Peyer's patch (tissue), 4 donors: ENCODE measurements around the gene METAP1D. TPM values are rescaled to one million over a fixed set of nuclear protein-coding genes. Genes with fewer than 3 reads are reported as not detected.

Source experiments
- DNase-seq, 3 donors: peaks; one replicate each; pipeline ENCODE4 v3.0.0-alpha.2; 2017 to 2019
- H3K27ac ChIP-seq, 4 donors: fragments of 200-600 bp; sonication (generic); one replicate each; pipeline ENCODE4 v1.5.1; 2016 to 2019
- H3K27me3 ChIP-seq, 2 donors: fragments of 200-600 bp; sonication (generic); one replicate each; pipeline ENCODE4 v1.5.1; 2019
- H3K36me3 ChIP-seq, 3 donors: fragments of 200-600 bp; sonication (generic); one replicate each; pipeline ENCODE4 v1.5.1; 2016 to 2019
- H3K4me1 ChIP-seq, 4 donors: fragments of 200-600 bp; sonication (generic); one replicate each; pipeline ENCODE4 v1.5.1; 2016 to 2019
- H3K4me3 ChIP-seq, 4 donors: fragments of 200-600 bp; sonication (generic); 1 replicate in 3 of 4; 2 replicates in 1 of 4; pipeline ENCODE4 v1.5.1; 2016 to 2019; ENCODE audit warnings: mild to moderate bottlenecking in 1 of 4
- H3K9me3 ChIP-seq, 4 donors: fragments of 200-600 bp; sonication (generic); one replicate each; pipeline ENCODE4 v1.5.1; 2016 to 2019; ENCODE audit warnings: mild to moderate bottlenecking in 1 of 4
- CTCF ChIP-seq, 6 experiments: fragments of 450-650 bp in 4 of 6; fragments of 200-600 bp in 2 of 6; sonication (generic) in 1 of 6; IDR thresholded peaks; one replicate each; pipeline ENCODE4 v1.5.1; 2017 to 2019; ENCODE audit warnings: antibody characterized with exemption in 6 of 6, mild to moderate bottlenecking in 3 of 6, moderate library complexity in 1 of 6
- POLR2A ChIP-seq, 2 donors: fragments of 450-650 bp; IDR thresholded peaks; one replicate each; pipeline ENCODE4 v1.5.1; 2017; ENCODE audit warnings: antibody characterized with exemption in 2 of 2, mild to moderate bottlenecking in 2 of 2, moderate library complexity in 2 of 2
- total RNA-seq, 4 donors: library from RNA; depleted of rRNA; stranded (reverse); fragments of >200 nt; gene quantifications; one replicate each; pipeline ENCODE4 v1.1.0, GENCODE V29; 2016

The METAP1D gene
- total RNA-seq, 4 donors from 2014 or later, result 3.3 to 33.0 (median 6.5) TPM

- no peaks in the 10 kb centered on the region for H3K27me3 ChIP-seq
- H3K4me1 ChIP-seq, result no peaks in the 10 kb centered on the region
- TF ChIP-seq POLR2A (IDR thresholded peaks at IDR 0.05), result no peak
- TF ChIP-seq CTCF (IDR thresholded peaks at IDR 0.05), result no peak
- no peak overlapping the region for H3K27ac ChIP-seq
- H3K9me3 ChIP-seq, result no peaks in the 10 kb centered on the region
- DNase-seq, result no peak
- H3K36me3 ChIP-seq, result no peaks in the 10 kb centered on the region
- no peak overlapping the region for H3K4me3 ChIP-seq
Observed at GRCh38 chr2:172040311-172040710, 40.6 kb downstream of the METAP1D start.

- no peak for TF ChIP-seq POLR2A (IDR thresholded peaks at IDR 0.05)
- no peak for TF ChIP-seq CTCF (IDR thresholded peaks at IDR 0.05)
- no peaks in the 10 kb centered on the region for H3K9me3 ChIP-seq
- H3K27ac ChIP-seq, result no peak overlapping the region
- H3K36me3 ChIP-seq, result no peaks in the 10 kb centered on the region
- DNase-seq, result no peak
- no peaks in the 10 kb centered on the region for H3K27me3 ChIP-seq
- no peak overlapping the region for H3K4me3 ChIP-seq
- H3K4me1 ChIP-seq, result no peaks in the 10 kb centered on the region
Observed at GRCh38 chr2:172046080-172046678, 46.4 kb downstream of the METAP1D start.

GRCh38 chr2:172046866-172047565, 47.3 kb downstream of the METAP1D start:
- no peaks in the 10 kb centered on the region for H3K4me1 ChIP-seq
- H3K27me3 ChIP-seq, result no peaks in the 10 kb centered on the region
- no peaks in the 10 kb centered on the region for H3K36me3 ChIP-seq
- TF ChIP-seq POLR2A (IDR thresholded peaks at IDR 0.05) (no peak), CTCF (IDR thresholded peaks at IDR 0.05) (no peak)
- no peak overlapping the region for H3K4me3 ChIP-seq
- no peaks in the 10 kb centered on the region for H3K9me3 ChIP-seq
- no peak overlapping the region for H3K27ac ChIP-seq
- no peak for DNase-seq

GRCh38 chr2:172047566-172048507, 48.1 kb downstream of the METAP1D start:
- Histone ChIP-seq H3K27me3 (no peaks in the 10 kb centered on the region), H3K4me1 (no peaks in the 10 kb centered on the region), H3K4me3 (no peak overlapping the region), H3K27ac (no peak overlapping the region), H3K36me3 (no peaks in the 10 kb centered on the region), H3K9me3 (no peaks in the 10 kb centered on the region)
- TF ChIP-seq CTCF (IDR thresholded peaks at IDR 0.05), result no peak
- TF ChIP-seq POLR2A (IDR thresholded peaks at IDR 0.05), result no peak
- no peak for DNase-seq

- Histone ChIP-seq H3K27me3 (no peaks in the 10 kb centered on the region), H3K27ac (no peak overlapping the region), H3K36me3 (no peaks in the 10 kb centered on the region), H3K4me1 (no peaks in the 10 kb centered on the region), H3K9me3 (no peaks in the 10 kb centered on the region), H3K4me3 (no peak overlapping the region)
- TF ChIP-seq POLR2A (IDR thresholded peaks at IDR 0.05) (no peak), CTCF (IDR thresholded peaks at IDR 0.05) (no peak)
- DNase-seq, result no peak
Observed at GRCh38 chr2:172048508-172049503, 49.1 kb downstream of the METAP1D start.
